ENCODE measurements around the gene CH25H. TPM values are rescaled to one million over a fixed set of nuclear protein-coding genes. Genes with fewer than 3 reads are reported as not detected.

Gene CH25H
- total RNA-seq, 1 donor from 2014 or later, result not detected

GRCh38 chr10:89185658-89186057, 21.5 kb downstream of the CH25H start:
- H3K27me3 Mint-ChIP-seq (ENCODE audit: insufficient read depth, low read depth), result no peaks in the 10 kb centered on the region
- no peak overlapping the region for H3K9ac ChIP-seq
- no peaks in the 10 kb centered on the region for H3K4me1 Mint-ChIP-seq
- TF ChIP-seq CTCF (IDR thresholded peaks at IDR 0.05), result no peak
- no peak for TF ChIP-seq EZH2 (IDR thresholded peaks at IDR 0.05)
- TF ChIP-seq EZH2phosphoT487 (IDR thresholded peaks at IDR 0.05), result no peak
- H3K79me2 ChIP-seq (ENCODE audit: low read depth), result no peaks in the 10 kb centered on the region
- H3K4me3 ChIP-seq, result no peak overlapping the region
- H3K9me3 ChIP-seq (ENCODE audit: low read depth), result no peaks in the 10 kb centered on the region
- no peaks in the 10 kb centered on the region for H3K36me3 ChIP-seq
- no peak for DNase-seq (ENCODE audit: low spot score)
- no peaks in the 10 kb centered on the region for H3K9me3 Mint-ChIP-seq
- H3K27me3 ChIP-seq, result no peaks in the 10 kb centered on the region
- H3K27ac ChIP-seq, result no peak overlapping the region
- H3K4me1 ChIP-seq, result no peaks in the 10 kb centered on the region
- H3K36me3 Mint-ChIP-seq, result no peaks in the 10 kb centered on the region
- no peak overlapping the region for H3K27ac Mint-ChIP-seq
- H2AFZ ChIP-seq (replicated peaks), result no peak overlapping the region
- H3K4me2 ChIP-seq, result no peak overlapping the region
- H4K20me1 ChIP-seq (ENCODE audit: low read depth), result no peaks in the 10 kb centered on the region
- H3F3A ChIP-seq (ENCODE audit: low read depth), result no peaks in the 10 kb centered on the region
- H3K4me3 Mint-ChIP-seq, result no peak overlapping the region

- no peak for TF ChIP-seq CTCF (IDR thresholded peaks at IDR 0.05)
- Mint-ChIP-seq H3K9me3 (no peaks in the 10 kb centered on the region), H3K27ac (no peak overlapping the region), H3K4me1 (no peaks in the 10 kb centered on the region), H3K4me3 (no peak overlapping the region), H3K27me3 (ENCODE audit: insufficient read depth, low read depth) (no peaks in the 10 kb centered on the region), H3K36me3 (no peaks in the 10 kb centered on the region)
- Histone ChIP-seq H4K20me1 (ENCODE audit: low read depth) (no peaks in the 10 kb centered on the region), H3K4me2 (no peak overlapping the region), H3K4me3 (no peak overlapping the region), H3F3A (ENCODE audit: low read depth) (no peaks in the 10 kb centered on the region), H3K27me3 (no peaks in the 10 kb centered on the region), H3K4me1 (no peaks in the 10 kb centered on the region), H3K9ac (no peak overlapping the region), H2AFZ (replicated peaks) (no peak overlapping the region), H3K79me2 (ENCODE audit: low read depth) (no peaks in the 10 kb centered on the region), H3K27ac (no peak overlapping the region), H3K36me3 (no peaks in the 10 kb centered on the region), H3K9me3 (ENCODE audit: low read depth) (no peaks in the 10 kb centered on the region)
- no peak for DNase-seq (ENCODE audit: low spot score)
Observed at GRCh38 chr10:89184638-89185037, 22.5 kb downstream of the CH25H start.

DNA sequence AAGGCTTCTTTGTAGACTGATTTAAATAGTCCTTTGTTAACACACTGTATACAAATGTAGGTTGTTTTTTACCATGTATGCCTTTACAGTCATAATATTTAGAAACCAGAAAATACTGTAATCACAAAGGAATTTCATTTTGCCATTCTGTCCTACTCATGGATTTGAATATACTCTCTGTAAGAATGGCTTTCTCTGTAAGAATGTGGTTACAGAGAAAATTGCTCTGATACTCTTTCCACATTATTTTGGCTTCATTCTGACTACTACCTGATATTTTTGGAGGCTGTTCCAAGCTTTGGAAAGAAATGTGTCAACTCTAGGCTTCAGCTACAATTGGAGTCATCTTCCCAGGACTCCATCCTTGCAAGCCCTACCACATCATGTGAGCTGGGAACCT, 23.5 kb downstream of the CH25H start:
- Mint-ChIP-seq H3K9me3 (no peaks in the 10 kb centered on the region), H3K27me3 (ENCODE audit: insufficient read depth, low read depth) (no peaks in the 10 kb centered on the region), H3K27ac (no peak overlapping the region), H3K36me3 (no peaks in the 10 kb centered on the region), H3K4me1 (no peaks in the 10 kb centered on the region), H3K4me3 (no peak overlapping the region)
- no peaks in the 10 kb centered on the region for H4K20me1 ChIP-seq (ENCODE audit: low read depth)
- H3K4me1 ChIP-seq, result no peaks in the 10 kb centered on the region
- H3K9me3 ChIP-seq (ENCODE audit: low read depth), result no peaks in the 10 kb centered on the region
- no peak overlapping the region for H3K4me3 ChIP-seq
- no peaks in the 10 kb centered on the region for H3K27me3 ChIP-seq
- H2AFZ ChIP-seq (replicated peaks), result no peak overlapping the region
- H3F3A ChIP-seq (ENCODE audit: low read depth), result no peaks in the 10 kb centered on the region
- TF ChIP-seq EZH2 (IDR thresholded peaks at IDR 0.05) (no peak), CTCF (IDR thresholded peaks at IDR 0.05) (no peak), EZH2phosphoT487 (IDR thresholded peaks at IDR 0.05) (no peak)
- no peak overlapping the region for H3K9ac ChIP-seq
- no peak overlapping the region for H3K4me2 ChIP-seq
- no peak overlapping the region for H3K27ac ChIP-seq
- H3K79me2 ChIP-seq (ENCODE audit: low read depth), result no peaks in the 10 kb centered on the region
- H3K36me3 ChIP-seq, result no peaks in the 10 kb centered on the region
- no peak for DNase-seq (ENCODE audit: low spot score)

DNA sequence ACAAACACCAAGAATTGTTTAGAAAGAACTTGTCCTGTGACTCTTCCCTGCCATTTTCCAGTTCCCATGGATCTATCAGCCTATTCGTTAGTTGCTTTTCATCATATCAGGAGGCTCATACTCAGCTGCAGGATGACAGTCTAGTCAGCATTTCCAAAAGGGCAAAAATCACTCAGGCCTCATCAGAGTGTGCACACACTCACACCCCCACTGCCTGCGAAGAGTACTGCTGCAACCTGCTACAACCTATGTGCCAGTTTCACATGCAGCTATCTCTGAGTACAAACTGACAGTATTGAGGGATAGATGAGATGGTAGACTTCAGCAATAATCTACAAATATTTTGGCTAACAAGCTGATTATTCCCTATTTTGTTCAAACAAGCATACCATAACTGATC, 24.2 kb downstream of the CH25H start:
- no peaks in the 10 kb centered on the region for H3K9me3 ChIP-seq (ENCODE audit: low read depth)
- no peak for DNase-seq (ENCODE audit: low spot score)
- H3K4me3 Mint-ChIP-seq, result no peak overlapping the region
- no peak overlapping the region for H3K27ac Mint-ChIP-seq
- no peaks in the 10 kb centered on the region for H3F3A ChIP-seq (ENCODE audit: low read depth)
- H3K4me1 ChIP-seq, result no peaks in the 10 kb centered on the region
- H3K4me1 Mint-ChIP-seq, result no peaks in the 10 kb centered on the region
- H3K9ac ChIP-seq, result no peak overlapping the region
- H3K4me2 ChIP-seq, result no peak overlapping the region
- no peaks in the 10 kb centered on the region for H3K27me3 ChIP-seq
- no peak overlapping the region for H3K27ac ChIP-seq
- no peak overlapping the region for H3K4me3 ChIP-seq
- H3K9me3 Mint-ChIP-seq, result no peaks in the 10 kb centered on the region
- no peaks in the 10 kb centered on the region for H3K79me2 ChIP-seq (ENCODE audit: low read depth)
- no peak for TF ChIP-seq CTCF (IDR thresholded peaks at IDR 0.05)
- TF ChIP-seq EZH2 (IDR thresholded peaks at IDR 0.05), result no peak
- no peak for TF ChIP-seq EZH2phosphoT487 (IDR thresholded peaks at IDR 0.05)
- H3K36me3 ChIP-seq, result no peaks in the 10 kb centered on the region
- H2AFZ ChIP-seq (replicated peaks), result no peak overlapping the region
- H3K27me3 Mint-ChIP-seq (ENCODE audit: insufficient read depth, low read depth), result no peaks in the 10 kb centered on the region
- no peaks in the 10 kb centered on the region for H4K20me1 ChIP-seq (ENCODE audit: low read depth)
- H3K36me3 Mint-ChIP-seq, result no peaks in the 10 kb centered on the region

Measured in neural progenitor cell (in vitro differentiated cells).